Left lung (tissue), 10 donors: ENCODE data around the gene FBXL17. TPM values are rescaled to one million over a fixed set of nuclear protein-coding genes. Genes with fewer than 3 reads are reported as not detected.
A peak's percentile ranks its signal among the peaks of the same experiment; 100 is the strongest.

ENCODE experiments used
- ATAC-seq: fragments of 200-7000 bp; cut with Tn5 transposase; one replicate; pipeline ENCODE4 v1.9.1; 2020; ENCODE audit warnings: moderate library complexity
- DNase-seq, 4 donors: peaks; one replicate each; pipeline ENCODE4 v3.0.0-alpha.2; 2013 to 2020
- H3K27ac ChIP-seq, 2 donors: fragments of 200-600 bp; sonication (generic) in 1 of 2; one replicate each; pipeline versions ENCODE4 v1.5.0 to v1.8.0; 2020 to 2021
- H3K27me3 ChIP-seq, 2 donors: fragments of 200-600 bp; sonication (generic) in 1 of 2; one replicate each; pipeline versions ENCODE4 v1.5.0 to v1.8.0; 2020 to 2021
- H3K36me3 ChIP-seq, 2 donors: fragments of 200-600 bp; sonication (generic) in 1 of 2; one replicate each; pipeline versions ENCODE4 v1.5.0 to v1.8.0; 2020 to 2021
- H3K4me1 ChIP-seq, 2 donors: fragments of 200-600 bp; one replicate each; pipeline ENCODE4 v1.8.0; 2021
- H3K4me3 ChIP-seq, 2 donors: fragments of 200-600 bp; sonication (generic) in 1 of 2; one replicate each; pipeline versions ENCODE4 v1.5.0 to v1.8.0; 2020 to 2021; ENCODE audit warnings: mild to moderate bottlenecking in 1 of 2
- H3K9me3 ChIP-seq, 2 donors: fragments of 200-600 bp; sonication (generic) in 1 of 2; one replicate each; pipeline versions ENCODE4 v1.5.0 to v1.8.0; 2020 to 2021
- CTCF ChIP-seq, 2 donors: fragments of 200-600 bp; sonication (generic) in 1 of 2; IDR thresholded peaks; one replicate each; pipeline versions ENCODE4 v1.5.0 to v1.8.0; 2021; ENCODE audit warnings: antibody characterized with exemption in 2 of 2
- intact Hi-C, 2 donors: fragments of 100-400 bp; cut with DNase I; formaldehyde crosslinking; loops; one replicate each; pipeline versions ENCODE4 v1.11.2 to v1.14.2; 2022
- polyA plus RNA-seq, 6 donors: library from polyadenylated mRNA; unstranded; fragments of 120-200 nt; gene quantifications; one replicate each; pipeline ENCODE4 v1.2.1, GENCODE V29; 2013; ENCODE audit not compliant: insufficient read length in 6 of 6
- total RNA-seq, 2 donors: library from RNA; stranded (reverse); fragmentation: NEBNext Ultra II Directional; extraction: Animal tissue kit (Norgen Biotek cat#: 25700); gene quantifications; one replicate each; pipeline ENCODE4 v1.2.1, GENCODE V29; 2021
- donor health status: DM: no; HTN: yes; CAD: no.
- donor health status: DM: no; HTN: no; CAD: no.

FBXL17 gene
- total and polyA plus RNA-seq, 8 donors: 11.8 to 23.8 (median 19.8) TPM

GRCh38 chr5:108061941-108062340, 320.0 kb downstream of the FBXL17 start:
- no peak for TF ChIP-seq CTCF (IDR thresholded peaks at IDR 0.05)
- intact Hi-C loops: no loop called here
- ATAC-seq: no peak
- Histone ChIP-seq H3K36me3 (no peaks in the 10 kb centered on the region), H3K4me3 (no peak overlapping the region), H3K9me3 (no peaks in the 10 kb centered on the region), H3K4me1 (no peaks in the 10 kb centered on the region), H3K27me3 (no peaks in the 10 kb centered on the region), H3K27ac (no peak overlapping the region)
- no peak for DNase-seq

GRCh38 chr5:108060340-108060739, 321.6 kb downstream of the FBXL17 start:
- no peaks in the 10 kb centered on the region for H3K27me3 ChIP-seq
- H3K4me1 ChIP-seq: no peaks in the 10 kb centered on the region
- TF ChIP-seq CTCF (IDR thresholded peaks at IDR 0.05): no peak
- no peaks in the 10 kb centered on the region for H3K36me3 ChIP-seq
- H3K9me3 ChIP-seq: no peaks in the 10 kb centered on the region
- no peak overlapping the region for H3K4me3 ChIP-seq
- DNase-seq (no peak), ATAC-seq (no peak)
- H3K27ac ChIP-seq: no peak overlapping the region
- intact Hi-C loops: no loop called here

- H3K4me3 ChIP-seq: no peak overlapping the region
- no peak for DNase-seq
These were observed 322.6 kb downstream of the FBXL17 start for GRCh38 chr5:108059334-108059733.

GRCh38 chr5:108054349-108054748, 327.5 kb downstream of the FBXL17 start:
- H3K27me3 ChIP-seq: no peaks in the 10 kb centered on the region
- no peak overlapping the region for H3K27ac ChIP-seq
- no peak for DNase-seq
- intact Hi-C loops: no loop called here
- no peak for TF ChIP-seq CTCF (IDR thresholded peaks at IDR 0.05)
- H3K9me3 ChIP-seq: peaks cover 0 to 38% of the 10 kb centered on the region in 2 donors
- no peak for ATAC-seq
- H3K4me1 ChIP-seq: no peaks in the 10 kb centered on the region
- H3K36me3 ChIP-seq: peaks cover 0 to 6% of the 10 kb centered on the region in 2 donors
- no peak overlapping the region for H3K4me3 ChIP-seq

More at GRCh38 chr5:108059334-108059733, 322.6 kb downstream of the FBXL17 start:
- no peak for TF ChIP-seq CTCF (IDR thresholded peaks at IDR 0.05)
- peaks cover 0 to under 1% of the 10 kb centered on the region in 2 donors for H3K36me3 ChIP-seq
- ATAC-seq: no peak
- no peaks in the 10 kb centered on the region for H3K27me3 ChIP-seq
- H3K9me3 ChIP-seq: peaks cover 0 to under 1% of the 10 kb centered on the region in 2 donors
- no peak overlapping the region for H3K27ac ChIP-seq
- intact Hi-C loops: no loop called here
- H3K4me1 ChIP-seq: no peaks in the 10 kb centered on the region

- Histone ChIP-seq H3K4me3 (no peak overlapping the region), H3K9me3 (peaks cover 0 to 19% of the 10 kb centered on the region in 2 donors), H3K36me3 (no peaks in the 10 kb centered on the region), H3K27me3 (no peaks in the 10 kb centered on the region), H3K4me1 (no peaks in the 10 kb centered on the region), H3K27ac (no peak overlapping the region)
- ATAC-seq: no peak
- TF ChIP-seq CTCF (IDR thresholded peaks at IDR 0.05): no peak
- intact Hi-C loops: no loop called here
- DNase-seq: peak in 1 of 4 donors; percentile 29
These were observed 334.8 kb downstream of the FBXL17 start for GRCh38 chr5:108046955-108047670.
